ENCODE data around the gene STX10. TPM values are rescaled to one million over a fixed set of nuclear protein-coding genes. Genes with fewer than 3 reads are reported as not detected.

Gene STX10, protein sequence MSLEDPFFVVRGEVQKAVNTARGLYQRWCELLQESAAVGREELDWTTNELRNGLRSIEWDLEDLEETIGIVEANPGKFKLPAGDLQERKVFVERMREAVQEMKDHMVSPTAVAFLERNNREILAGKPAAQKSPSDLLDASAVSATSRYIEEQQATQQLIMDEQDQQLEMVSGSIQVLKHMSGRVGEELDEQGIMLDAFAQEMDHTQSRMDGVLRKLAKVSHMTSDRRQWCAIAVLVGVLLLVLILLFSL
- total RNA-seq: 50.3 TPM

DNA sequence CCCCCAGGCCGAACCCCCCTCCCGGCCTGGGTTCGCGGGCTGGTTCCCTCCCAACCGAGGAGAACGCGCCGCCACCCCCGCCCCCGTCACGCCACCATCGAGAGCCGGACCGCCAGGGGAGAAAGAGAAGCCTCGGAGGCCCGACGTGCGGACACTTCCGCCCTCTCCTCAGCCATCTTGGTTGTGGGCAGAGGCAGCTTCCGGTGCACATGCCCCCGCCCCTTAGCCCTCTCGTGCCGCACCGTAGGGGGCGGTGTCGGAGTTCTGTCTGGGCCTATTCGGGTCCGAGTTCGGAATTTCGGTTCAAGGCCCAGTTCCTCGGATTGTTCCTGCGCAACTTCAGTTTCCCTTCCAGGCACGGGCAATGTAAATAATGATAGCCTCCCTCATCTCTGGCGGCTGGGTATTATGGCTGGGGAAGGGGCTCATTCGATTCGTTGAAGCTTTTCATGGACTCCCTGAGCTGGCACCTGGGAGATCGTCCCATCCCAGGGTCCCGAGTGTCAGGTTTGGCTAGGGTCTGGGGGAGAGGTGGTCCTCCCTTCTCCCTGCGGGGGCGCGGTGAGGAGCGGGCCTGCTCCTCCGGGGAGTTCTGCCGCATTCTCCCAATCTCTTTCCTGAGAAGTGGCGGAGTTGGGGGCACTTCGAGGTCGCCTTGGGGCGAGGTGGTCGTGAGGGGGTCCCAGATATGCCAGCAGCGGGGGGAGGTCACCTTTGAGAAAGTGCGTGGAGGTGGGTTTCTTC is at the start of gene STX10, which contains the start of gene IER2:
STX10 (minus strand) TSS at position 189 of the 744 bp plus-strand sequence. CDS start 202 bp downstream, outside the sequence.
IER2 (plus strand) TSS at position 225 of the 744 bp plus-strand sequence. CDS start 2,776 bp downstream, outside the sequence.

GRCh38 chr19:13117772-13118423 is 32.3 kb downstream of the STX10 start, which contains the start of gene NACC1:
NACC1 (plus strand) TSS chr19:13118264; CDS start chr19:13135208, 16,944 bp downstream.

GRCh38 chr19:13116282-13117175 is 33.6 kb downstream of the STX10 start, which contains the start of gene TRMT1:
TRMT1 (minus strand) TSS chr19:13116740; CDS start chr19:13116399, 341 bp downstream.

DNA sequence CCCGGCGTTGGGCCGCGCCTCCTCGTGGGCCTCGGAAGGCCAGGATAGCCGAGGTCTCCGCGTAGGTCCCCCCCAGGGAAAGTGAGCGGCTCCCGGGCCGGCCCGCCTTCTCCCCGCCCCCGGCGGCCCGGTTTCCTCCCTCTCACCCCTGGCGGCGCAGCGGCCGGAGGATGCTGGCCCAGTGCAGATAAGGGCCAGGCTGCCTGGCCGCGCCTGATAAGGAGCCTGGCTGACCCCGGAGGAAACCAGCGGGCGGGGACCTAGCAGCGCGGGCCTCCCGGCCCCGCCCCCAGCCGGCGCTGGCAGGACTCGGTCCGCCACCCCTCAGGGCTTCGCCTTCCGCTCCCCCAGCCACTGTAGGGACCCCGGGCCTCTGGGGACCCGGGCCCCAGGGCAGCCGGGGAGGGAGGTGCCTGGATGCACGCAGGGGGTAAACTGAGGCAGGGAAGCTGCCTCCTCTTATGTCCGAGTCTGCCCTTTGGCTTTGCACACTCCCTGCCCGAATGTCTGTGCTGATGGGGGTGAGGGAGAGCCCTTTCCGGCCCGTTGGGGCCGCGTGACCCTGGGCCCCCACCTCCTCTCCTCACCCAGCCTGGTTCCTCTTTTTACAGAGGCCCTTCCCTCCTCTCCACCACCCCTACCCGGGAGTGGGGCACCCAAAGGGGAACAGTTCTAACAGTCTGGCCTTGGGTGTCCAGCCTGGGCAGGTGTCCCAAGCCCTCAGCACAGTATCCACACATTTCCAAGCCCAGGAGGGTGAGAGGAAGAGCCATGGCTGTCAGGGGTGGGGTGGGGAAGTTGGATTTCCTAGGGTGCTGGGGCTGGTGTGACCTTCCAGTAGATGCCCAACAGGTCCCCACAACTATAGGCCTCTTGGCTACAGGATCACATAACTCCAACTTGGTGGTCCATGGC is 47.3 kb downstream of the STX10 start, which contains the start of gene LYL1:
LYL1 (minus strand) TSS at position 193 of the 915 bp plus-strand sequence. CDS start 1,687 bp downstream, outside the sequence.

Other genes starting within 250 kb of the STX10 start
- not detected for gene SYCE2, start 231.1 kb downstream of the STX10 start, total RNA-seq
- 41.6 TPM for gene FARSA, start 216.7 kb downstream of the STX10 start, total RNA-seq
- gene CALR, start 211.8 kb downstream of the STX10 start, total RNA-seq: 471 TPM
- gene RAD23A, start 204.5 kb downstream of the STX10 start, total RNA-seq: 75.9 TPM
- gene GADD45GIP1, start 193.2 kb downstream of the STX10 start, total RNA-seq: 16.8 TPM
- gene DAND5, start 180.8 kb downstream of the STX10 start, total RNA-seq: 5.2 TPM
- gene NFIX, start 154.9 kb downstream of the STX10 start, total RNA-seq: 122 TPM
- gene LYL1, start 47.5 kb downstream of the STX10 start, total RNA-seq: 6.2 TPM
- 30.1 TPM for gene TRMT1, start 33.6 kb downstream of the STX10 start, total RNA-seq
- 18.8 TPM for gene NACC1, start 32.1 kb downstream of the STX10 start, total RNA-seq
- 40.2 TPM for gene IER2, start within 50 bp of the STX10 start, total RNA-seq